ENCODE measurements around the gene PTPRCAP. TPM values are rescaled to one million over a fixed set of nuclear protein-coding genes. Genes with fewer than 3 reads are reported as not detected.
"Not testable (repeated sequence)": the region's sequence is repeated elsewhere in the genome, so short reads cannot be mapped to it uniquely, and the experiment has no call there.

The PTPRCAP gene
- polyA plus RNA-seq, 1 of the 3 experiments (the other 2 are of a cell fraction), result 1.4 TPM

DNA sequence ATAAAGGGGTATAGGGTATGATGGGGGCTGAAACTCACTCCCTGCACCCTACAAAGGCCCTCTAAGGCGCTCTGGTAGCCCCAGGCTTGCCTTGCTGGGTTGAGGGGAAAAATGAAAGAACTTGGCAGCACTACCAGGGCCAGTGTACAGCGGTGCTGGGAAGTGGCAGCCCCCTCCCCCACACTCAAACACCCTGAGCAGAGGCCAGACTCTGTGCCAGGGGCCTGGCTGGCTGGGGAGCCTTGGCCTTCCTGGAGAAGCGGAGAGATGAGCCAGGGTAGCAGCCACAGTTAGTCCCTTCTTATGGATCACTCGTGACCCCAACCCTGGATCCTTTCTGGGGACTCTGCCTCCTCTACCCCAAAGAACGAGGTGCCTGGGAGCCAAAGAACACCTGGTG lies 28.9 kb upstream of the PTPRCAP start:
- H3K36me3 ChIP-seq (replicated peaks in 1 of 2; ENCODE audit: control insufficient read depth in 1 of 2, insufficient read depth in 2 of 2, low read length in 1 of 2), result no peaks in the 10 kb centered on the region
- no peak for DNase-seq
- H3K27me3 ChIP-seq (ENCODE audit: insufficient read depth), result no peaks in the 10 kb centered on the region
- no peaks in the 10 kb centered on the region for H3K9me2 ChIP-seq
- no peak overlapping the region for H3K9ac ChIP-seq
- ChIA-PET POLR2A (no interaction called here), CTCF (interaction anchor here (1.2 kb wide), 1 partner anchor 117 kb away, joined by 3 read pairs; the partner anchor contains the start of gene GSTP1)
- peaks cover 13% of the 10 kb centered on the region for H3F3A ChIP-seq (replicated peaks; ENCODE audit: insufficient read depth)
- H3K27ac ChIP-seq (ENCODE audit: low read depth in 2 of 2, low read length in 1 of 2), result no peak overlapping the region; a peak in 1 of 4 replicates
- H2AFZ ChIP-seq (ENCODE audit: low read depth), result no peak overlapping the region
- 93% methylated on average over 5 of the region's 5 CpGs for WGBS (ENCODE audit: low lambda C conversion rate)
- H4K20me1 ChIP-seq (ENCODE audit: insufficient read depth), result no peaks in the 10 kb centered on the region
- TF ChIP-seq TAF1 (IDR thresholded peaks at IDR 0.05; ENCODE audit: borderline replicate concordance, low read depth, low read length) (no peak), TCF12 (IDR thresholded peaks at IDR 0.05) (no peak), TEAD4 (IDR thresholded peaks at IDR 0.05; ENCODE audit: borderline replicate concordance, insufficient read depth) (no peak), SIN3A (IDR thresholded peaks at IDR 0.05; ENCODE audit: borderline replicate concordance, low read depth, low read length) (no peak)
- TF ChIP-seq, protein P1, sequence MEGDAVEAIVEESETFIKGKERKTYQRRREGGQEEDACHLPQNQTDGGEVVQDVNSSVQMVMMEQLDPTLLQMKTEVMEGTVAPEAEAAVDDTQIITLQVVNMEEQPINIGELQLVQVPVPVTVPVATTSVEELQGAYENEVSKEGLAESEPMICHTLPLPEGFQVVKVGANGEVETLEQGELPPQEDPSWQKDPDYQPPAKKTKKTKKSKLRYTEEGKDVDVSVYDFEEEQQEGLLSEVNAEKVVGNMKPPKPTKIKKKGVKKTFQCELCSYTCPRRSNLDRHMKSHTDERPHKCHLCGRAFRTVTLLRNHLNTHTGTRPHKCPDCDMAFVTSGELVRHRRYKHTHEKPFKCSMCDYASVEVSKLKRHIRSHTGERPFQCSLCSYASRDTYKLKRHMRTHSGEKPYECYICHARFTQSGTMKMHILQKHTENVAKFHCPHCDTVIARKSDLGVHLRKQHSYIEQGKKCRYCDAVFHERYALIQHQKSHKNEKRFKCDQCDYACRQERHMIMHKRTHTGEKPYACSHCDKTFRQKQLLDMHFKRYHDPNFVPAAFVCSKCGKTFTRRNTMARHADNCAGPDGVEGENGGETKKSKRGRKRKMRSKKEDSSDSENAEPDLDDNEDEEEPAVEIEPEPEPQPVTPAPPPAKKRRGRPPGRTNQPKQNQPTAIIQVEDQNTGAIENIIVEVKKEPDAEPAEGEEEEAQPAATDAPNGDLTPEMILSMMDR (IDR thresholded peaks at IDR 0.05), result no peak
- TF ChIP-seq, protein P2, sequence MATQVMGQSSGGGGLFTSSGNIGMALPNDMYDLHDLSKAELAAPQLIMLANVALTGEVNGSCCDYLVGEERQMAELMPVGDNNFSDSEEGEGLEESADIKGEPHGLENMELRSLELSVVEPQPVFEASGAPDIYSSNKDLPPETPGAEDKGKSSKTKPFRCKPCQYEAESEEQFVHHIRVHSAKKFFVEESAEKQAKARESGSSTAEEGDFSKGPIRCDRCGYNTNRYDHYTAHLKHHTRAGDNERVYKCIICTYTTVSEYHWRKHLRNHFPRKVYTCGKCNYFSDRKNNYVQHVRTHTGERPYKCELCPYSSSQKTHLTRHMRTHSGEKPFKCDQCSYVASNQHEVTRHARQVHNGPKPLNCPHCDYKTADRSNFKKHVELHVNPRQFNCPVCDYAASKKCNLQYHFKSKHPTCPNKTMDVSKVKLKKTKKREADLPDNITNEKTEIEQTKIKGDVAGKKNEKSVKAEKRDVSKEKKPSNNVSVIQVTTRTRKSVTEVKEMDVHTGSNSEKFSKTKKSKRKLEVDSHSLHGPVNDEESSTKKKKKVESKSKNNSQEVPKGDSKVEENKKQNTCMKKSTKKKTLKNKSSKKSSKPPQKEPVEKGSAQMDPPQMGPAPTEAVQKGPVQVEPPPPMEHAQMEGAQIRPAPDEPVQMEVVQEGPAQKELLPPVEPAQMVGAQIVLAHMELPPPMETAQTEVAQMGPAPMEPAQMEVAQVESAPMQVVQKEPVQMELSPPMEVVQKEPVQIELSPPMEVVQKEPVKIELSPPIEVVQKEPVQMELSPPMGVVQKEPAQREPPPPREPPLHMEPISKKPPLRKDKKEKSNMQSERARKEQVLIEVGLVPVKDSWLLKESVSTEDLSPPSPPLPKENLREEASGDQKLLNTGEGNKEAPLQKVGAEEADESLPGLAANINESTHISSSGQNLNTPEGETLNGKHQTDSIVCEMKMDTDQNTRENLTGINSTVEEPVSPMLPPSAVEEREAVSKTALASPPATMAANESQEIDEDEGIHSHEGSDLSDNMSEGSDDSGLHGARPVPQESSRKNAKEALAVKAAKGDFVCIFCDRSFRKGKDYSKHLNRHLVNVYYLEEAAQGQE (IDR thresholded peaks at IDR 0.05; ENCODE audit: low read depth, low read length), result no peak
- TF ChIP-seq, protein P3, sequence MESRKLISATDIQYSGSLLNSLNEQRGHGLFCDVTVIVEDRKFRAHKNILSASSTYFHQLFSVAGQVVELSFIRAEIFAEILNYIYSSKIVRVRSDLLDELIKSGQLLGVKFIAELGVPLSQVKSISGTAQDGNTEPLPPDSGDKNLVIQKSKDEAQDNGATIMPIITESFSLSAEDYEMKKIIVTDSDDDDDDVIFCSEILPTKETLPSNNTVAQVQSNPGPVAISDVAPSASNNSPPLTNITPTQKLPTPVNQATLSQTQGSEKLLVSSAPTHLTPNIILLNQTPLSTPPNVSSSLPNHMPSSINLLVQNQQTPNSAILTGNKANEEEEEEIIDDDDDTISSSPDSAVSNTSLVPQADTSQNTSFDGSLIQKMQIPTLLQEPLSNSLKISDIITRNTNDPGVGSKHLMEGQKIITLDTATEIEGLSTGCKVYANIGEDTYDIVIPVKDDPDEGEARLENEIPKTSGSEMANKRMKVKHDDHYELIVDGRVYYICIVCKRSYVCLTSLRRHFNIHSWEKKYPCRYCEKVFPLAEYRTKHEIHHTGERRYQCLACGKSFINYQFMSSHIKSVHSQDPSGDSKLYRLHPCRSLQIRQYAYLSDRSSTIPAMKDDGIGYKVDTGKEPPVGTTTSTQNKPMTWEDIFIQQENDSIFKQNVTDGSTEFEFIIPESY (IDR thresholded peaks at IDR 0.05; ENCODE audit: borderline replicate concordance, low read depth), result no peak
- H3K9me3 ChIP-seq, result no peaks in the 10 kb centered on the region
- H3K4me3 ChIP-seq (ENCODE audit: low read depth in 2 of 2, low read length in 1 of 2), result no peak overlapping the region
- peaks cover 7% of the 10 kb centered on the region; the same call in 1 of the 2 replicates for H3K79me2 ChIP-seq (ENCODE audit: insufficient read depth)
- 0 out of 2 replicates have a peak overlapping the region, but pooled peaks have one; percentile 4 for H3K4me2 ChIP-seq
- H3K4me1 ChIP-seq (ENCODE audit: control insufficient read depth in 1 of 2, insufficient read depth in 2 of 2, low read depth in 1 of 2, low read length in 1 of 2), result peaks cover 9 to 35% of the 10 kb centered on the region in 2 experiments; a peak in 2 of 4 replicates

DNA sequence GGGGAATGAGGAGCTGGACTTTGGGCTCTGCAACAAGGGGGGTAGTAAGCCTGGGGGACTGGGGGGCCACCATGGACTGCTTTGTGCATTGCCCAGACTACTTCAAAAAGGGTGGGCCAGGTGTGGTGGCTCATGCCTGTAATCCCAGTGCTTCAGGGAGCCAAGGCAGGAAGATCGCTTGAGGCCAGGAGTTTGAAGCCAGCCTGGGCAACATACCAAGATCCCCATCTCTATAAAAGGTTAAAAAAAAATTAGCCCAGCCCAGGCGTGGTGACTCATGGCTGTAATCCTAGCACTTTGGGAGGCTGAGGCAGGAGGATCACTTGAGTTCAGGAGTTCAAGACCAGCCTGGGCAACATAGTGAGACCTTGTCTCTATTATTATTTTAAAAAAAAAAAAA lies 28.0 kb upstream of the PTPRCAP start:
- Histone ChIP-seq H3K27ac (ENCODE audit: low read depth in 2 of 2, low read length in 1 of 2) (peak overlapping the region; percentile 61 to 89), H3K4me3 (ENCODE audit: low read depth in 2 of 2, low read length in 1 of 2) (peak overlapping the region; percentile 63 to 68; a peak in 3 of 4 replicates), H3K4me1 (ENCODE audit: control insufficient read depth in 1 of 2, insufficient read depth in 2 of 2, low read depth in 1 of 2, low read length in 1 of 2) (peaks cover 9 to 35% of the 10 kb centered on the region in 2 experiments; a peak in 2 of 4 replicates), H3K4me2 (peak overlapping the region; percentile 87), H3F3A (replicated peaks; ENCODE audit: insufficient read depth) (peaks cover 18% of the 10 kb centered on the region)
- H3K79me2 ChIP-seq (ENCODE audit: insufficient read depth); H3K9me3 ChIP-seq; DNase-seq; H3K9me2 ChIP-seq; H4K20me1 ChIP-seq (ENCODE audit: insufficient read depth); H3K36me3 ChIP-seq (replicated peaks in 1 of 2; ENCODE audit: control insufficient read depth in 1 of 2, insufficient read depth in 2 of 2, low read length in 1 of 2); H3K27me3 ChIP-seq (ENCODE audit: insufficient read depth); H3K9ac ChIP-seq; H2AFZ ChIP-seq (ENCODE audit: low read depth); POLR2A ChIA-PET: not testable (repeated sequence)
- 95% methylated on average over 2 of the region's 2 CpGs for WGBS (ENCODE audit: low lambda C conversion rate)
- CTCF ChIA-PET, result interaction anchor here (1.0 to 1.2 kb wide), 2 partner anchors 64 to 118 kb away, joined by 3 read pairs; partner anchors contain the start of genes GSTP1 and PPP1CA
